ENCODE measurements around the gene SCG2.

DNA sequence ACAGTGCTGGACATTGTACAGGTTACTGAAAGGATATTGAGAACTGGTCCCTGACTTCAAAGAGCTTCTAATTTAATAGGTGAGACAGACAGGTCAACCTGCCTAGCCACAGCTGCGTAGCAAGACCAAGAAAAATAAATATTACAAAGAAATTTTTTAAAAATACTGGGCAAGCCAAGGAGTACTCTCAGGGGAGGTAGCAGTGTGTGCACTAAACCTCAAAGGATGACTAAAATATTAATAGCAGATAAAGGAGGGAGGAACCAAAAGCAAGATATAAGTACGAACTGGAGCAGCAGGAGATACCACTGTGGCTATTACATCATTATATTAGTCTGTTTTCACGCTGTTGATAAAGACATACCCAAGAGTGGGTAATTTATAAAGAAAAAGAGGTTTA lies 14.9 kb downstream of the SCG2 start:
- TF ChIP-seq EZH2phosphoT487 (IDR thresholded peaks at IDR 0.05; ENCODE audit: insufficient read depth, low read depth) (no peak), EZH2 (IDR thresholded peaks at IDR 0.05; ENCODE audit: insufficient read depth, poor library complexity, severe bottlenecking) (no peak)

Measured in GM23248 (cell line).